Measurements from ENCODE around the gene PIK3R4. TPM values are rescaled to one million over a fixed set of nuclear protein-coding genes. Genes with fewer than 3 reads are reported as not detected.

The PIK3R4 gene
- total and polyA plus RNA-seq, 11 donors: 10.9 to 24.3 (median 15.7) TPM

- intact Hi-C loops (cut with DNase I): no loop called here
- peaks cover 0 to 7% (median 0%) of the 10 kb centered on the region in 9 donors for H3K36me3 ChIP-seq
- TF ChIP-seq, protein P1, sequence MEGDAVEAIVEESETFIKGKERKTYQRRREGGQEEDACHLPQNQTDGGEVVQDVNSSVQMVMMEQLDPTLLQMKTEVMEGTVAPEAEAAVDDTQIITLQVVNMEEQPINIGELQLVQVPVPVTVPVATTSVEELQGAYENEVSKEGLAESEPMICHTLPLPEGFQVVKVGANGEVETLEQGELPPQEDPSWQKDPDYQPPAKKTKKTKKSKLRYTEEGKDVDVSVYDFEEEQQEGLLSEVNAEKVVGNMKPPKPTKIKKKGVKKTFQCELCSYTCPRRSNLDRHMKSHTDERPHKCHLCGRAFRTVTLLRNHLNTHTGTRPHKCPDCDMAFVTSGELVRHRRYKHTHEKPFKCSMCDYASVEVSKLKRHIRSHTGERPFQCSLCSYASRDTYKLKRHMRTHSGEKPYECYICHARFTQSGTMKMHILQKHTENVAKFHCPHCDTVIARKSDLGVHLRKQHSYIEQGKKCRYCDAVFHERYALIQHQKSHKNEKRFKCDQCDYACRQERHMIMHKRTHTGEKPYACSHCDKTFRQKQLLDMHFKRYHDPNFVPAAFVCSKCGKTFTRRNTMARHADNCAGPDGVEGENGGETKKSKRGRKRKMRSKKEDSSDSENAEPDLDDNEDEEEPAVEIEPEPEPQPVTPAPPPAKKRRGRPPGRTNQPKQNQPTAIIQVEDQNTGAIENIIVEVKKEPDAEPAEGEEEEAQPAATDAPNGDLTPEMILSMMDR (IDR thresholded peaks at IDR 0.05): no peak
- no peak for TF ChIP-seq POLR2A (IDR thresholded peaks at IDR 0.05)
- no peak overlapping the region for H3K27ac ChIP-seq
- no peak overlapping the region for H3K4me3 ChIP-seq
- peaks cover 0 to 17% (median 0%) of the 10 kb centered on the region in 12 donors for H3K4me1 ChIP-seq
- ATAC-seq (no peak), DNase-seq (no peak)
- no peaks in the 10 kb centered on the region for H3K27me3 ChIP-seq
- no peaks in the 10 kb centered on the region for H3K9me3 ChIP-seq
- 83 to 94% (median 91%) methylated on average over 2 of the region's 2 CpGs for WGBS, 4 donors
Observed at GRCh38 chr3:130663092-130663491, 83.5 kb downstream of the PIK3R4 start.

DNA sequence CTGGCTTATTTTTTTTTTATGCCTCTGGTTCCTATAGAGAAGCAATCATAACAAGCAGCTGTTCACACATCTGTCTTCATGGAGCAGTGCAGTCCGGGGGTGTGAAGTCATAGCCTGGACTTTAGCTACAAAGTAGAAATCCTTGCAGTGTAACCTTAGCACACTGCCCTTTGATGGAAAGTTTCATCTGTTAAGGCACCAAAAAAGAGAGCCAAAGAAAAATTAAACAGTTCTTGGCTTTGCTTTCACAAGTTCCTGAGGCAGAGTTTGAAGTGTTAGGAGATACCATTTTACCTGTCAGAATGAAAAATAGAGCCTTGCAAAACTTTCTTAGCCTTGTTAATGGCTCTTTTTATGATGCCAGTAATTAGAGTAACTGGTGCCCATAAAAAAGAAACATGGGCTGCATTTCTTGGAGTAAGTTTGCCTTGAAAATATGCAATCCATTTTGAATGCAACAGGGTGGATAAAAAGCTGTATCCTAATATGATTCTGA is 84.1 kb downstream of the PIK3R4 start:
- intact Hi-C loops (cut with DNase I): no loop called here
- 71 to 81% (median 78%) methylated on average over 1 of the region's 1 CpG for WGBS, 4 donors
- H3K9me3 ChIP-seq: no peaks in the 10 kb centered on the region
- H3K36me3 ChIP-seq: peaks cover 0 to 7% (median 0%) of the 10 kb centered on the region in 9 donors
- no peak for ATAC-seq
- TF ChIP-seq, protein P1 (IDR thresholded peaks at IDR 0.05): no peak
- no peaks in the 10 kb centered on the region for H3K27me3 ChIP-seq
- DNase-seq: no peak
- no peak overlapping the region for H3K4me3 ChIP-seq
- peak overlapping the region in 1 of 12 donors; percentile 3 for H3K27ac ChIP-seq
- H3K4me1 ChIP-seq: peaks cover 0 to 17% (median 0%) of the 10 kb centered on the region in 12 donors

GRCh38 chr3:130661140-130661891 is 85.3 kb downstream of the PIK3R4 start:
- H3K36me3 ChIP-seq: peaks cover 0 to 7% (median 0%) of the 10 kb centered on the region in 9 donors
- TF ChIP-seq, protein P1 (IDR thresholded peaks at IDR 0.05): no peak
- no peak for TF ChIP-seq POLR2A (IDR thresholded peaks at IDR 0.05)
- intact Hi-C loops (cut with DNase I): no loop called here
- DNase-seq: no peak
- 57 to 72% (median 66%) methylated on average over 7 of the region's 7 CpGs for WGBS, 4 donors
- H3K27me3 ChIP-seq: no peaks in the 10 kb centered on the region
- H3K9me3 ChIP-seq: no peaks in the 10 kb centered on the region
- peak in 3 of 4 donors; percentile 28 to 64 (median 44) for ATAC-seq
- H3K4me3 ChIP-seq: no peak overlapping the region
- peaks cover 0 to 17% (median 0%) of the 10 kb centered on the region in 12 donors for H3K4me1 ChIP-seq
- H3K27ac ChIP-seq: no peak overlapping the region

DNA sequence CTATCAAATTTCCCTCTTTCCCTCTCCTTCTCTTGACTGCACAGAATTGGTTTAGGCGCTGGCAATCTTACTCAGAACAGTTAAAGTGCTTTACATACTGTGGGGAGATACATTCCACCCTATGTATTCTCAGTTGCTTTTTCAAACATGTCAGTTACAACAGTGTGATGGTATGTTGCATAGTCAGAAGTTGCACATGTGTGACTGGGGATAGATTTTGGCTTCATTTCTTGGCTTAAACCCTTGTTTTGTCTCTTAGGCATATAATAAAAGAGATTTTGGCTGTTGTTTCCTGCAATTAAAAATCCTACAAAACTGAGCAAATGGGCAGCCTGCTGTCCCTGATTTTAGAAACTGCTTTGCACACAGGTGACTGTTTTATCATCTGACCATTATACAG is 86.7 kb downstream of the PIK3R4 start:
- ATAC-seq: no peak
- DNase-seq: no peak
- 82 to 89% (median 86%) methylated on average over 1 of the region's 1 CpG for WGBS, 4 donors
- TF ChIP-seq, protein P1 (IDR thresholded peaks at IDR 0.05): no peak
- TF ChIP-seq POLR2A (IDR thresholded peaks at IDR 0.05): no peak
- Histone ChIP-seq H3K9me3 (no peaks in the 10 kb centered on the region), H3K4me3 (no peak overlapping the region), H3K4me1 (peaks cover 0 to 17% (median 0%) of the 10 kb centered on the region in 12 donors), H3K27me3 (no peaks in the 10 kb centered on the region), H3K36me3 (peaks cover 0 to 6% (median 0%) of the 10 kb centered on the region in 9 donors), H3K27ac (no peak overlapping the region)
- intact Hi-C loops (cut with DNase I): no loop called here
